H9 (cell line): ENCODE results near the gene ANKRD13C. TPM values are rescaled to one million over a fixed set of nuclear protein-coding genes. Genes with fewer than 3 reads are reported as not detected.

ENCODE experiments used
- DNase-seq: peaks from one replicate; pipeline ENCODE4 v3.0.0-alpha.2; 2017
- H2AFZ ChIP-seq: one replicate; pipeline ENCODE4 v1.6.1; 2013; ENCODE audit warnings: mild to moderate bottlenecking, low read length, control low read depth, moderate library complexity
- H2AK5ac ChIP-seq: 2 replicates; pipeline ENCODE4 v1.6.1; 2013; ENCODE audit warnings: low read length, control low read depth, mixed read lengths; ENCODE audit not compliant: insufficient read length
- H2BK120ac ChIP-seq: one replicate; pipeline ENCODE4 v1.6.1; 2013; ENCODE audit warnings: low read depth, mild to moderate bottlenecking, low read length, control low read depth, inconsistent platforms; ENCODE audit not compliant: poor library complexity, severe bottlenecking
- H2BK12ac ChIP-seq: 2 replicates; pipeline ENCODE4 v1.6.1; 2013; ENCODE audit warnings: low read length, control low read depth, mixed read lengths, low read depth; ENCODE audit not compliant: insufficient read length
- H2BK15ac ChIP-seq: 2 replicates; pipeline ENCODE4 v1.6.1; 2013; ENCODE audit warnings: low read depth, low read length, control low read depth
- H2BK20ac ChIP-seq: one replicate; pipeline ENCODE4 v1.6.1; 2013; ENCODE audit warnings: low read depth, mild to moderate bottlenecking, low read length, control low read depth, inconsistent platforms; ENCODE audit not compliant: poor library complexity, severe bottlenecking
- H2BK5ac ChIP-seq: 2 replicates; pipeline ENCODE4 v1.6.1; 2013; ENCODE audit warnings: low read length, control low read depth, mixed read lengths; ENCODE audit not compliant: insufficient read length
- H3K14ac ChIP-seq: 2 replicates; pipeline ENCODE4 v1.6.1; 2013; ENCODE audit warnings: low read length, control low read depth; ENCODE audit not compliant: insufficient read depth
- H3K18ac ChIP-seq: 2 replicates; pipeline ENCODE4 v1.6.1; 2013; ENCODE audit warnings: low read depth, mild to moderate bottlenecking, mixed read lengths, low read length, control low read depth; ENCODE audit not compliant: insufficient read length
- H3K23ac ChIP-seq: 2 replicates; pipeline ENCODE4 v1.6.1; 2013; ENCODE audit warnings: low read length, control low read depth, mixed read lengths, low read depth; ENCODE audit not compliant: insufficient read length
- H3K23me2 ChIP-seq: 2 replicates; pipeline ENCODE4 v1.6.1; 2013; ENCODE audit warnings: low read depth, mild to moderate bottlenecking, mixed read lengths, low read length, control low read depth; ENCODE audit not compliant: insufficient read length, poor library complexity, severe bottlenecking
- H3K27ac ChIP-seq: 2 replicates; pipeline ENCODE4 v1.5.1; 2013; ENCODE audit warnings: low read length, control low read depth, mixed read lengths, low read depth; ENCODE audit not compliant: insufficient read length
- H3K27me3 ChIP-seq: 2 replicates; pipeline ENCODE4 v1.6.1; 2013; ENCODE audit warnings: low read length, control low read depth, inconsistent platforms; ENCODE audit not compliant: insufficient read depth
- H3K4ac ChIP-seq: 2 replicates; pipeline ENCODE4 v1.6.1; 2013; ENCODE audit warnings: low read depth, mild to moderate bottlenecking, control low read depth, inconsistent platforms, low read length, moderate library complexity
- H3K4me1 ChIP-seq: 2 replicates; pipeline ENCODE4 v1.6.1; 2013; ENCODE audit warnings: low read length, control low read depth, inconsistent platforms; ENCODE audit not compliant: insufficient read depth
- H3K4me2 ChIP-seq: 2 replicates; pipeline ENCODE4 v1.6.1; 2013; ENCODE audit warnings: low read length, control low read depth, mixed read lengths; ENCODE audit not compliant: insufficient read length, insufficient read depth
- H3K56ac ChIP-seq: 2 replicates; pipeline ENCODE4 v1.6.1; 2013; ENCODE audit warnings: low read depth, mild to moderate bottlenecking, mixed read lengths, low read length, control low read depth; ENCODE audit not compliant: insufficient read length
- H3K79me1 ChIP-seq: 2 replicates; pipeline ENCODE4 v1.6.1; 2013; ENCODE audit warnings: low read depth, mild to moderate bottlenecking, moderate library complexity, low read length, control low read depth, inconsistent platforms; ENCODE audit not compliant: insufficient read depth, poor library complexity, severe bottlenecking
- H3K79me2 ChIP-seq: 2 replicates; pipeline ENCODE4 v1.6.1; 2013; ENCODE audit warnings: low read length, control low read depth, inconsistent platforms; ENCODE audit not compliant: insufficient read depth
- H3K9ac ChIP-seq: 2 replicates; pipeline ENCODE4 v1.6.1; 2013; ENCODE audit warnings: low read length, control low read depth, mixed read lengths; ENCODE audit not compliant: insufficient read length; ENCODE audit errors: extremely low read depth
- H3K9me3 ChIP-seq: one replicate; pipeline ENCODE4 v1.6.1; 2013; ENCODE audit warnings: low read depth, low read length, inconsistent platforms; ENCODE audit not compliant: control insufficient read depth
- H3T11ph ChIP-seq: one replicate; pipeline ENCODE4 v1.6.1; 2013; ENCODE audit warnings: mild to moderate bottlenecking, low read length, control low read depth, inconsistent platforms
- H4K20me1 ChIP-seq: one replicate; pipeline ENCODE4 v1.6.1; 2013; ENCODE audit not compliant: control insufficient read depth, insufficient read length, insufficient read depth
- H4K5ac ChIP-seq: 2 replicates; pipeline ENCODE4 v1.6.1; 2013; ENCODE audit warnings: low read depth, mild to moderate bottlenecking, mixed read lengths, low read length, control low read depth; ENCODE audit not compliant: insufficient read length
- H4K8ac ChIP-seq: replicated peaks from 2 replicates; pipeline ENCODE4 v1.6.1; 2013; ENCODE audit warnings: low read length, control low read depth, mixed read lengths, low read depth; ENCODE audit not compliant: insufficient read length
- H4K91ac ChIP-seq: 2 replicates; pipeline ENCODE4 v1.6.1; 2013; ENCODE audit warnings: low read depth, mild to moderate bottlenecking, moderate library complexity, mixed read lengths, low read length, control low read depth; ENCODE audit not compliant: insufficient read length
- H3K27ac Mint-ChIP-seq, 3 experiments: 2 replicates in 2 of 3; 3 replicates in 1 of 3; pipeline ENCODE4 v1.8.0; 2020 to 2021; ENCODE audit warnings: mixed read lengths in 3 of 3, mild to moderate bottlenecking in 1 of 3, moderate library complexity in 1 of 3
- H3K27me3 Mint-ChIP-seq: 2 replicates; pipeline ENCODE4 v1.8.0; 2021; ENCODE audit warnings: low read depth, mild to moderate bottlenecking, moderate library complexity, mixed read lengths
- H3K36me3 Mint-ChIP-seq, 3 experiments: 2 replicates in 2 of 3; 3 replicates in 1 of 3; pipeline ENCODE4 v1.8.0; 2020 to 2021; ENCODE audit warnings: low read depth in 3 of 3, mixed read lengths in 3 of 3; ENCODE audit not compliant: insufficient read depth in 1 of 3
- H3K4me1 Mint-ChIP-seq, 2 experiments: 2 replicates each; pipeline ENCODE4 v1.8.0; 2020; ENCODE audit warnings: mixed read lengths in 2 of 2
- H3K4me3 Mint-ChIP-seq, 2 experiments: 2 replicates in 1 of 2; 3 replicates in 1 of 2; pipeline ENCODE4 v1.8.0; 2020 to 2021; ENCODE audit warnings: mild to moderate bottlenecking in 2 of 2, mixed read lengths in 2 of 2, moderate library complexity in 1 of 2
- H3K9me3 Mint-ChIP-seq, 2 experiments: 2 replicates in 1 of 2; 3 replicates in 1 of 2; pipeline ENCODE4 v1.8.0; 2020; ENCODE audit warnings: mild to moderate bottlenecking in 2 of 2, mixed read lengths in 2 of 2, moderate library complexity in 1 of 2
- WGBS: extraction: QIAGEN DNeasy Blood & Tissue Kit; methylation state at CpG from one replicate; pipeline ENCODE4 v1.1.7; 2013; ENCODE audit warnings: missing lambda C conversion rate, low lambda C conversion rate, mixed read lengths; ENCODE audit not compliant: insufficient read length; ENCODE audit errors: extremely low coverage; 5-methylcytosine and 5-hydroxymethylcytosine counted together
- total RNA-seq: library from RNA; stranded (reverse); gene quantifications from 2 replicates; pipeline ENCODE4 v1.2.1, GENCODE V29; 2021
- TF ChIP-seq, protein P1 (sequence below): fragments of 200-600 bp; sonication (generic); conservative IDR thresholded peaks from 3 replicates; pipeline ENCODE4 v1.8.0; 2021; ENCODE audit warnings: antibody characterized with exemption, mild to moderate bottlenecking

The ANKRD13C gene
- total RNA-seq, 1 experiment from 2014 or later = 19.7 TPM

DNA sequence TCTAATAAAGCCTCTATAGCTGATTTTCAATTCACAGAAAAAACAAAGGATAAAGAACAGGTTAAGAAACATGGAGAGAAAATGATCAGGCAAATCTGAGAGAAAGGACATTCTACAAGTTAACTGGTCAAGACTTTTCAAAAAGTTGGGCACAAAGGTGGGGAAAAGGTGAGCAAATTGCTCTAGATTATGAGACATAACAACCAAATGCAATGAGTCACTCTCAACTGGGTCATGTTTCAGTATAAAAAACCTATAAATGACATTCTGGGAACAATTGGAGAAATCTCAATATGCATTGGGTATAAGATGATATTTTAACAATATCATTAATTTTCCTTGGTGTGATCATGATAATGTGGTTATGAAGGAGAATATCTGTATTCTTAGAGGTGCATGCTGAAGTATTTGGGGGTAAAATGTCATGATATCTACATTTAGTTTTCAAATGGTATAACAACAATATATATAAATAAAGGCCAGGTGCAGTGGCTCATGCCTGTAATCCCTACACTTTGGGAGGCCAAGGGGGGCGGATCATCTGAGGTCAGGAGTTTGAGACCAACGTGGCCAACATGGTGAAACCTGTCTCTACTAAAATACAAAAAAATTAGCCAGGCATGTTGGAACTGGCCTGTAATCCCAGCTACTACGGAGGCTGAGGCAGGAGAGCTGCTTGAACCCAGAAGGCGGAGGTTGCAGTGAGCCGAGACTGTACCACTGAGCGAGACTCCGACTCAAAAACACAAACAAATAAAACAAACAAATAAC lies 27.0 kb downstream of the ANKRD13C start:
- H4K20me1 ChIP-seq = no peaks in the 10 kb centered on the region
- H4K91ac ChIP-seq = no peak overlapping the region
- Mint-ChIP-seq H3K36me3 (peaks cover 7 to 19% (median 14%) of the 10 kb centered on the region in 3 experiments; a peak in 6 of 7 replicates), H3K27me3 (no peaks in the 10 kb centered on the region), H3K4me3 (no peak overlapping the region), H3K9me3 (no peaks in the 10 kb centered on the region), H3K4me1 (peaks cover 0 to 2% of the 10 kb centered on the region in 2 experiments; a peak in 1 of 4 replicates), H3K27ac (no peak overlapping the region; a peak in 1 of 7 replicates)
- H3T11ph ChIP-seq = no peak overlapping the region
- TF ChIP-seq, protein P1, sequence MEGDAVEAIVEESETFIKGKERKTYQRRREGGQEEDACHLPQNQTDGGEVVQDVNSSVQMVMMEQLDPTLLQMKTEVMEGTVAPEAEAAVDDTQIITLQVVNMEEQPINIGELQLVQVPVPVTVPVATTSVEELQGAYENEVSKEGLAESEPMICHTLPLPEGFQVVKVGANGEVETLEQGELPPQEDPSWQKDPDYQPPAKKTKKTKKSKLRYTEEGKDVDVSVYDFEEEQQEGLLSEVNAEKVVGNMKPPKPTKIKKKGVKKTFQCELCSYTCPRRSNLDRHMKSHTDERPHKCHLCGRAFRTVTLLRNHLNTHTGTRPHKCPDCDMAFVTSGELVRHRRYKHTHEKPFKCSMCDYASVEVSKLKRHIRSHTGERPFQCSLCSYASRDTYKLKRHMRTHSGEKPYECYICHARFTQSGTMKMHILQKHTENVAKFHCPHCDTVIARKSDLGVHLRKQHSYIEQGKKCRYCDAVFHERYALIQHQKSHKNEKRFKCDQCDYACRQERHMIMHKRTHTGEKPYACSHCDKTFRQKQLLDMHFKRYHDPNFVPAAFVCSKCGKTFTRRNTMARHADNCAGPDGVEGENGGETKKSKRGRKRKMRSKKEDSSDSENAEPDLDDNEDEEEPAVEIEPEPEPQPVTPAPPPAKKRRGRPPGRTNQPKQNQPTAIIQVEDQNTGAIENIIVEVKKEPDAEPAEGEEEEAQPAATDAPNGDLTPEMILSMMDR = no peak
- H3K9me3 ChIP-seq = no peaks in the 10 kb centered on the region
- H2BK20ac ChIP-seq = no peak overlapping the region
- no CpG with 5 or more reads among the region's 7 CpGs for WGBS
- no peak overlapping the region for H2BK12ac ChIP-seq
- no peak overlapping the region for H2BK15ac ChIP-seq
- no peak overlapping the region for H4K5ac ChIP-seq
- no peak overlapping the region for H4K8ac ChIP-seq
- no peak overlapping the region for H2AK5ac ChIP-seq
- no peak overlapping the region for H2BK5ac ChIP-seq
- H3K79me1 ChIP-seq = peaks cover 2% of the 10 kb centered on the region
- H3K27me3 ChIP-seq = no peaks in the 10 kb centered on the region
- no peak overlapping the region for H3K56ac ChIP-seq
- H3K23me2 ChIP-seq = no peaks in the 10 kb centered on the region
- H3K27ac ChIP-seq = no peak overlapping the region
- H3K23ac ChIP-seq = no peak overlapping the region
- no peak overlapping the region for H3K4ac ChIP-seq
- no peak overlapping the region for H3K4me2 ChIP-seq
- H3K4me1 ChIP-seq = no peaks in the 10 kb centered on the region
- H2BK120ac ChIP-seq = no peak overlapping the region
- no peak overlapping the region for H3K9ac ChIP-seq
- no peak overlapping the region for H3K18ac ChIP-seq
- H3K79me2 ChIP-seq = 0 out of 2 replicates have a peak, but pooled peaks cover 2% of the 10 kb centered on the region
- no peak overlapping the region for H2AFZ ChIP-seq
- DNase-seq = no peak
- no peak overlapping the region for H3K14ac ChIP-seq
